Fibroblast of lung (primary cell): ENCODE data around the gene POLR1D.

Experiments
- EZH2 ChIP-seq: IDR thresholded peaks from 2 replicates; pipeline ENCODE4 v1.5.1; 2012; ENCODE audit warnings: low read length, control low read depth, mild to moderate bottlenecking; ENCODE audit errors: missing control alignments
- TF ChIP-seq, protein P1 (sequence below), 2 donors: IDR thresholded peaks in 1 of 2; conservative IDR thresholded peaks in 1 of 2; 1 replicate in 1 of 2; 2 replicates in 1 of 2; pipeline ENCODE4 v1.5.1; 2011 to 2012; ENCODE audit warnings: low read length in 2 of 2, control low read depth in 1 of 2, inconsistent platforms in 1 of 2, low read depth in 1 of 2, mild to moderate bottlenecking in 1 of 2

GRCh38 chr13:27665333-27665732, 43.6 kb downstream of the POLR1D start:
- TF ChIP-seq, protein P1, sequence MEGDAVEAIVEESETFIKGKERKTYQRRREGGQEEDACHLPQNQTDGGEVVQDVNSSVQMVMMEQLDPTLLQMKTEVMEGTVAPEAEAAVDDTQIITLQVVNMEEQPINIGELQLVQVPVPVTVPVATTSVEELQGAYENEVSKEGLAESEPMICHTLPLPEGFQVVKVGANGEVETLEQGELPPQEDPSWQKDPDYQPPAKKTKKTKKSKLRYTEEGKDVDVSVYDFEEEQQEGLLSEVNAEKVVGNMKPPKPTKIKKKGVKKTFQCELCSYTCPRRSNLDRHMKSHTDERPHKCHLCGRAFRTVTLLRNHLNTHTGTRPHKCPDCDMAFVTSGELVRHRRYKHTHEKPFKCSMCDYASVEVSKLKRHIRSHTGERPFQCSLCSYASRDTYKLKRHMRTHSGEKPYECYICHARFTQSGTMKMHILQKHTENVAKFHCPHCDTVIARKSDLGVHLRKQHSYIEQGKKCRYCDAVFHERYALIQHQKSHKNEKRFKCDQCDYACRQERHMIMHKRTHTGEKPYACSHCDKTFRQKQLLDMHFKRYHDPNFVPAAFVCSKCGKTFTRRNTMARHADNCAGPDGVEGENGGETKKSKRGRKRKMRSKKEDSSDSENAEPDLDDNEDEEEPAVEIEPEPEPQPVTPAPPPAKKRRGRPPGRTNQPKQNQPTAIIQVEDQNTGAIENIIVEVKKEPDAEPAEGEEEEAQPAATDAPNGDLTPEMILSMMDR (conservative IDR thresholded peaks at IDR 0.05 in 1 of 2, IDR thresholded peaks at IDR 0.05 in 1 of 2; ENCODE audit: low read depth in 1 of 2, low read length in 2 of 2), result peak; percentile 18 to 25
- TF ChIP-seq EZH2, result no peak
